Gastrocnemius medialis (tissue), 4 donors: ENCODE data around the gene ASAP3.

Source experiments
- CTCF ChIP-seq, 5 experiments: fragments of 450-650 bp in 3 of 5; fragments of 200-600 bp in 2 of 5; sonication (generic) in 2 of 5; IDR thresholded peaks in 4 of 5; conservative IDR thresholded peaks in 1 of 5; 1 replicate in 4 of 5; 2 replicates in 1 of 5; pipeline ENCODE4 v1.5.1; 2016 to 2019; ENCODE audit warnings: antibody characterized with exemption in 5 of 5, mild to moderate bottlenecking in 3 of 5, moderate library complexity in 3 of 5
- POLR2A ChIP-seq, 2 donors: fragments of 450-650 bp; IDR thresholded peaks; one replicate each; pipeline ENCODE4 v1.6.1; 2017; ENCODE audit warnings: antibody characterized with exemption in 2 of 2, mild to moderate bottlenecking in 2 of 2, moderate library complexity in 2 of 2

GRCh38 chr1:23446661-23447310 lies 37.2 kb downstream of the ASAP3 start:
- no peak for TF ChIP-seq POLR2A (IDR thresholded peaks at IDR 0.05)
- no peak for TF ChIP-seq CTCF (IDR thresholded peaks at IDR 0.05 in 4 of 5, conservative IDR thresholded peaks at IDR 0.05 in 1 of 5)
